PC-3 (cell line): ENCODE data around the gene ECPAS.

ENCODE experiments used
- CTCF ChIP-seq: fragments of 300-600 bp; sonication (generic); conservative IDR thresholded peaks from 2 replicates; pipeline ENCODE4 v1.5.1; 2017; ENCODE audit warnings: antibody characterized with exemption, low read depth, mild to moderate bottlenecking, low read length
- EZH2 ChIP-seq: fragments of 300-600 bp; sonication (generic); IDR thresholded peaks from one replicate; pipeline ENCODE4 v1.6.1; 2017; ENCODE audit warnings: antibody characterized with exemption, mild to moderate bottlenecking, low read length; ENCODE audit not compliant: unreplicated experiment

DNA sequence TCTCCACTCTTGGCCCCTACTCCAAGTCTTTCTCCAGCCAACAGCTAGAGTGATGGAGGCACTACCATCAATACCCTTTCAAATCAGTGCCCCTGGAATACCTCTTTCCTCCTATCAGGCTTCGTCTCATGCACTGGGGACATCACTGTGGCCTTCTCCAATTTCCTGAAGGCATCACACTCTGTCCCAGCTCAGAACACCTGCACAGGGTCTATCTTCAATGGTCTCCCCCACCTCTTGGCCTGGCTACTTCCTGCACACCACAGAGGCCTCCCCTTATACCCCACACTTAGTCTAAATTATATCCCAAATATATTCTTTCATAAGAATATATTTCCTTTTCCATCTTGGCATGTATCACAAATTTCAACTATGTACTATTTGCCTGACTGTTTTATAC, 34.5 kb downstream of the ECPAS start:
- TF ChIP-seq CTCF (no peak), EZH2 (no peak)
